MM.1S (cell line): Measurements from ENCODE around the gene SERPINB12.
A peak's percentile ranks its signal among the peaks of the same experiment; 100 is the strongest.

Experiments used
- DNase-seq: peaks from one replicate; pipeline ENCODE4 v3.0.0-alpha.2; 2015
- H2AFZ ChIP-seq: fragments of 300-600 bp; sonication (generic); 2 replicates; pipeline ENCODE4 v1.6.0; 2016; ENCODE audit warnings: antibody characterized with exemption, low read length
- H3F3A ChIP-seq: fragments of 300-600 bp; sonication (generic); 2 replicates; pipeline ENCODE4 v1.6.1; 2016; ENCODE audit warnings: mild to moderate bottlenecking, antibody characterized with exemption, low read length, moderate library complexity, mixed read lengths; ENCODE audit not compliant: insufficient read depth
- H3K27ac ChIP-seq: fragments of 300-600 bp; sonication (generic); 2 replicates; pipeline ENCODE4 v1.5.1; 2016; ENCODE audit warnings: mild to moderate bottlenecking, low read length
- H3K27me3 ChIP-seq: fragments of 300-600 bp; sonication (generic); replicated peaks from 2 replicates; pipeline ENCODE4 v1.6.0; 2016; ENCODE audit warnings: low read length; ENCODE audit not compliant: insufficient read depth
- H3K36me3 ChIP-seq: fragments of 300-600 bp; sonication (generic); replicated peaks from 2 replicates; pipeline ENCODE4 v1.6.1; 2016; ENCODE audit warnings: mild to moderate bottlenecking, low read length, mixed read lengths; ENCODE audit not compliant: insufficient read depth
- H3K4me1 ChIP-seq: fragments of 300-600 bp; sonication (generic); 2 replicates; pipeline ENCODE4 v1.6.1; 2016; ENCODE audit warnings: low read length, mixed read lengths
- H3K4me2 ChIP-seq: fragments of 300-600 bp; sonication (generic); 2 replicates; pipeline ENCODE4 v1.6.0; 2016; ENCODE audit warnings: low read depth, low read length
- H3K4me3 ChIP-seq: fragments of 300-600 bp; sonication (generic); 2 replicates; pipeline ENCODE4 v1.5.1; 2016; ENCODE audit warnings: low read length, mixed read lengths
- H3K79me2 ChIP-seq: fragments of 300-600 bp; sonication (generic); 2 replicates; pipeline ENCODE4 v1.6.1; 2016; ENCODE audit warnings: mixed run types, low read length, mixed read lengths
- H3K9ac ChIP-seq: fragments of 300-600 bp; sonication (generic); 2 replicates; pipeline ENCODE4 v1.6.1; 2016; ENCODE audit warnings: low read length, mixed read lengths
- H3K9me2 ChIP-seq: fragments of 300-600 bp; sonication (generic); replicated peaks from 2 replicates; pipeline ENCODE4 v1.6.1; 2016; ENCODE audit warnings: mild to moderate bottlenecking, low read length, mixed read lengths; ENCODE audit not compliant: insufficient read depth
- H3K9me3 ChIP-seq: fragments of 300-600 bp; sonication (generic); replicated peaks from 2 replicates; pipeline ENCODE4 v1.6.1; 2016; ENCODE audit warnings: mild to moderate bottlenecking, low read length, mixed read lengths; ENCODE audit not compliant: insufficient read depth
- H4K20me1 ChIP-seq: fragments of 300-600 bp; sonication (generic); 2 replicates; pipeline ENCODE4 v1.6.1; 2016; ENCODE audit warnings: mild to moderate bottlenecking, low read length, moderate library complexity, mixed read lengths; ENCODE audit not compliant: insufficient read depth
- EZH2 ChIP-seq: fragments of 300-600 bp; sonication (generic); optimal IDR thresholded peaks from 2 replicates; pipeline ENCODE3; 2017; ENCODE audit warnings: low read depth, mild to moderate bottlenecking, antibody characterized with exemption, low read length, mixed read lengths
- EZH2phosphoT487 ChIP-seq: fragments of 300-600 bp; sonication (generic); IDR thresholded peaks from 2 replicates; pipeline ENCODE4 v1.6.1; 2018; ENCODE audit warnings: antibody characterized with exemption, low read length
- TF ChIP-seq, protein P1 (sequence below): fragments of 300-600 bp; sonication (generic); IDR thresholded peaks from 2 replicates; pipeline ENCODE4 v1.5.1; 2016; ENCODE audit warnings: antibody characterized with exemption, low read length, mixed read lengths

The SERPINB12 gene

DNA sequence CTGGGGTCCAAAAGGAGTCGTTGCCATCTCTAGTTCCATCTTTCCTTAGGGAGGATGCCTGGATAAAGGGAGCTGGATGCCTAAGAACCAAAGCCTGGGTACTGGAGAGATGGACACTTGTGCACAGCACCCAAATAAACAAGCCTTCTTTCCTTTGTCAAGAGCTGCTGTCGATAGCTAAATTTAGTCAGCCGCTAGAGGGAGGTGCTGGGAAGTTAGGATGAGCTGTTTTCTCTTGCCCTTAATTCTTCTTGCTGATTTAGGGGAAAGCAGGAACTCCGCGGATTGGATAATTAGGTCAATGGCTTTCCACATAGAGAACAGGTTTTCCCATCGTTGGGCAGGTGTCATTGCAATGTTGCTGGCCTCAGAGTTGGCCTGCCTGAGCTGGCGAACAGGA lies 30.9 kb upstream of the SERPINB12 start:
- Histone ChIP-seq H3K79me2 (no peaks in the 10 kb centered on the region), H3K4me2 (no peak overlapping the region), H3K9ac (no peak overlapping the region), H3K9me2 (no peaks in the 10 kb centered on the region), H3K36me3 (no peaks in the 10 kb centered on the region), H3K4me1 (no peaks in the 10 kb centered on the region), H3K27ac (no peak overlapping the region), H2AFZ (no peak overlapping the region), H3F3A (no peaks in the 10 kb centered on the region), H3K4me3 (no peak overlapping the region), H3K9me3 (no peaks in the 10 kb centered on the region), H4K20me1 (no peaks in the 10 kb centered on the region), H3K27me3 (no peaks in the 10 kb centered on the region)
- DNase-seq: peak; percentile 40
- TF ChIP-seq EZH2: no peak
- TF ChIP-seq, protein P1, sequence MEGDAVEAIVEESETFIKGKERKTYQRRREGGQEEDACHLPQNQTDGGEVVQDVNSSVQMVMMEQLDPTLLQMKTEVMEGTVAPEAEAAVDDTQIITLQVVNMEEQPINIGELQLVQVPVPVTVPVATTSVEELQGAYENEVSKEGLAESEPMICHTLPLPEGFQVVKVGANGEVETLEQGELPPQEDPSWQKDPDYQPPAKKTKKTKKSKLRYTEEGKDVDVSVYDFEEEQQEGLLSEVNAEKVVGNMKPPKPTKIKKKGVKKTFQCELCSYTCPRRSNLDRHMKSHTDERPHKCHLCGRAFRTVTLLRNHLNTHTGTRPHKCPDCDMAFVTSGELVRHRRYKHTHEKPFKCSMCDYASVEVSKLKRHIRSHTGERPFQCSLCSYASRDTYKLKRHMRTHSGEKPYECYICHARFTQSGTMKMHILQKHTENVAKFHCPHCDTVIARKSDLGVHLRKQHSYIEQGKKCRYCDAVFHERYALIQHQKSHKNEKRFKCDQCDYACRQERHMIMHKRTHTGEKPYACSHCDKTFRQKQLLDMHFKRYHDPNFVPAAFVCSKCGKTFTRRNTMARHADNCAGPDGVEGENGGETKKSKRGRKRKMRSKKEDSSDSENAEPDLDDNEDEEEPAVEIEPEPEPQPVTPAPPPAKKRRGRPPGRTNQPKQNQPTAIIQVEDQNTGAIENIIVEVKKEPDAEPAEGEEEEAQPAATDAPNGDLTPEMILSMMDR: peak; percentile 63

DNA sequence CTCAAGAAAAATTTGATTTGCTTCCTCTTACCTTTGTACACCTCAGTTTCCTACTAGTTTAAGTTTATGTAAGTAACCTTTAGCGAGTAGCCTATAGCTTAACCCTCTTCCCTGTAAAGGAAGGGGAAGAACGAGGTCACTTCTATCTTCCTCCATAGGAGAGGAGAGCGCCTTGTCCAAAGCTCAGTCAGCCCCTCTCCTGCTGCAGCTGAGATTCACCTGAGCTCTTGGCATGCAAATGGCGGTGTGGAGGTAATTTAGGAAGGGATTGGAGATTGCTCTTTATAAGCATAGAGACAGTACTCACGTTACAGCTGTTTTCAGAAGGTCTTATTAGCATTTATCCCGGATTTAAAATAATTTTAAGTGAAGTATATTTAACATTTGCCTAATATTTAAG lies 27.8 kb upstream of the SERPINB12 start:
- H3K4me1 ChIP-seq: no peaks in the 10 kb centered on the region
- H2AFZ ChIP-seq: no peak overlapping the region
- H3F3A ChIP-seq: no peaks in the 10 kb centered on the region
- H3K9ac ChIP-seq: no peak overlapping the region
- TF ChIP-seq, protein P1: no peak
- TF ChIP-seq EZH2phosphoT487: no peak
- no peak for TF ChIP-seq EZH2
- no peaks in the 10 kb centered on the region for H3K9me2 ChIP-seq
- H3K36me3 ChIP-seq: no peaks in the 10 kb centered on the region
- H3K79me2 ChIP-seq: no peaks in the 10 kb centered on the region
- no peak overlapping the region for H3K27ac ChIP-seq
- no peak for DNase-seq
- no peaks in the 10 kb centered on the region for H4K20me1 ChIP-seq
- no peak overlapping the region for H3K4me2 ChIP-seq
- H3K27me3 ChIP-seq: no peaks in the 10 kb centered on the region
- no peaks in the 10 kb centered on the region for H3K9me3 ChIP-seq
- H3K4me3 ChIP-seq: no peak overlapping the region

DNA sequence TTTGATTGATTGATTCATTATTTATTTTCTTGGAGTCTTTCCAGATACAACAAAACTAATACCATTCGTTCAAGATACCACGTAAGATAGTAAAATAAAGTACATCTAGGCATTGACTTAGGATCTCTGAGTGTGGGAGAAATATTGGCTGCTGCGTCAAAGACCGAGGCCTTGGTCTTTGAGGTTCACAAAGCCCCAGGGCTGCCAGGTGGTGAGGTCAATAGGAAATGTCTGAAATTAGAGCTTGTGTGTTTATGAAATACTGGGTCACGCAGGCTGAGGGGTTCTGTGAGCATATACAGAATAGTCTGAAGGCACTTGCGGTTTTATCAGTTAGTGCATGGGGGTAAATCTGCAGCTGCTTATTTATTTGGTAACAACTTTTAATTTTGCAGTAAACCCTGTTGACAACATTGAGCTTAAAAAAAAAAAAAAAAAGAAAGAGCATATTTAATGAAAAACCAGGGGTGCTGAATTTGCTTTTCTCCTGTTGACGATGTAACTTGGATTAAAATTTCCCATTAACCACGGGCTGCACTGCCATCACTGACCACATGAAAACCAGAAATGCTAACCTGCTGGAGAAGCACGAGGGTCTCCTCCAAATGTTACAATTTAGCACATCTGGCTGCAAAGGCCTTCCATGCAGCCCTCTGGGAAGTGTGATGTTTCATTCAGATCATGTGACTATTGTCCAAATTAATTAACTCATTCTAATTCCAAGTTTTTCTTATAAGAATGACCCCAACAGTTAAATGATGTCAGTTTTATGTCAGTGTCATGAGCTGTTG lies 27.1 kb upstream of the SERPINB12 start:
- no peaks in the 10 kb centered on the region for H3K27me3 ChIP-seq
- TF ChIP-seq EZH2 (no peak), EZH2phosphoT487 (no peak)
- TF ChIP-seq, protein P1: no peak
- no peaks in the 10 kb centered on the region for H4K20me1 ChIP-seq
- H3K36me3 ChIP-seq: no peaks in the 10 kb centered on the region
- H3K9me3 ChIP-seq: no peaks in the 10 kb centered on the region
- H3K4me1 ChIP-seq: no peaks in the 10 kb centered on the region
- no peak overlapping the region for H3K4me2 ChIP-seq
- no peaks in the 10 kb centered on the region for H3K79me2 ChIP-seq
- H3K27ac ChIP-seq: no peak overlapping the region
- H2AFZ ChIP-seq: no peak overlapping the region
- no peaks in the 10 kb centered on the region for H3K9me2 ChIP-seq
- H3F3A ChIP-seq: no peaks in the 10 kb centered on the region
- H3K9ac ChIP-seq: no peak overlapping the region
- DNase-seq: no peak
- H3K4me3 ChIP-seq: no peak overlapping the region
